ENCODE measurements around the gene ODC1. TPM values are rescaled to one million over a fixed set of nuclear protein-coding genes. Genes with fewer than 3 reads are reported as not detected.

ODC1 gene
- total RNA-seq, 1 experiment from 2014 or later, result 46.6 TPM

- TF ChIP-seq CTCF (IDR thresholded peaks at IDR 0.05) (no peak), ZNF671 (CRISPR knock-in tag; IDR thresholded peaks at IDR 0.05) (no peak), GTF2I (CRISPR knock-in tag; conservative IDR thresholded peaks at IDR 0.05) (no peak), ATF1 (CRISPR knock-in tag; IDR thresholded peaks at IDR 0.05) (no peak), OVOL2 (CRISPR knock-in tag; IDR thresholded peaks at IDR 0.05; ENCODE audit: borderline replicate concordance) (no peak), SMAD4 (CRISPR knock-in tag; IDR thresholded peaks at IDR 0.05) (no peak), NFATC4 (CRISPR knock-in tag; IDR thresholded peaks at IDR 0.05) (no peak), SOX15 (CRISPR knock-in tag; IDR thresholded peaks at IDR 0.05) (no peak), NFYB (CRISPR knock-in tag; conservative IDR thresholded peaks at IDR 0.05; ENCODE audit: low read depth) (no peak)
Observed at GRCh38 chr2:10495311-10495987, 47.3 kb upstream of the ODC1 start (continued).

GRCh38 chr2:10494351-10495066 lies 46.4 kb upstream of the ODC1 start:
- ChIA-PET POLR2A (no interaction called here), CTCF (interaction anchor here (2.2 kb wide), 1 partner anchor 23 kb away, joined by 5 read pairs; no protein-coding TSS in a partner anchor)
- Mint-ChIP-seq H3K27me3 (ENCODE audit: low read depth) (no peaks in the 10 kb centered on the region), H3K4me1 (peaks cover 6% of the 10 kb centered on the region), H3K4me3 (no peak overlapping the region), H3K9me3 (peaks cover 8% of the 10 kb centered on the region), H3K27ac (no peak overlapping the region), H3K36me3 (peaks cover 8% of the 10 kb centered on the region)
- no peak for ATAC-seq
- TF ChIP-seq, protein P1, sequence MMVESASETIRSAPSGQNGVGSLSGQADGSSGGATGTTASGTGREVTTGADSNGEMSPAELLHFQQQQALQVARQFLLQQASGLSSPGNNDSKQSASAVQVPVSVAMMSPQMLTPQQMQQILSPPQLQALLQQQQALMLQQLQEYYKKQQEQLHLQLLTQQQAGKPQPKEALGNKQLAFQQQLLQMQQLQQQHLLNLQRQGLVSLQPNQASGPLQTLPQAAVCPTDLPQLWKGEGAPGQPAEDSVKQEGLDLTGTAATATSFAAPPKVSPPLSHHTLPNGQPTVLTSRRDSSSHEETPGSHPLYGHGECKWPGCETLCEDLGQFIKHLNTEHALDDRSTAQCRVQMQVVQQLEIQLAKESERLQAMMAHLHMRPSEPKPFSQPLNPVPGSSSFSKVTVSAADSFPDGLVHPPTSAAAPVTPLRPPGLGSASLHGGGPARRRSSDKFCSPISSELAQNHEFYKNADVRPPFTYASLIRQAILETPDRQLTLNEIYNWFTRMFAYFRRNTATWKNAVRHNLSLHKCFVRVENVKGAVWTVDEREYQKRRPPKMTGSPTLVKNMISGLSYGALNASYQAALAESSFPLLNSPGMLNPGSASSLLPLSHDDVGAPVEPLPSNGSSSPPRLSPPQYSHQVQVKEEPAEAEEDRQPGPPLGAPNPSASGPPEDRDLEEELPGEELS (CRISPR knock-in tag; IDR thresholded peaks at IDR 0.05), result no peak
- TF ChIP-seq GRHL2 (CRISPR knock-in tag; IDR thresholded peaks at IDR 0.05; ENCODE audit: insufficient replicate concordance, severe bottlenecking) (no peak), SP1 (CRISPR knock-in tag; conservative IDR thresholded peaks at IDR 0.05) (no peak), USF2 (CRISPR knock-in tag; IDR thresholded peaks at IDR 0.05) (no peak), ZNF416 (CRISPR knock-in tag; IDR thresholded peaks at IDR 0.05) (no peak), NR1H2 (CRISPR knock-in tag; IDR thresholded peaks at IDR 0.05) (no peak), SMAD4 (CRISPR knock-in tag; IDR thresholded peaks at IDR 0.05) (no peak), ZNF532 (CRISPR knock-in tag; IDR thresholded peaks at IDR 0.05; ENCODE audit: borderline replicate concordance) (no peak), CREB1 (CRISPR knock-in tag; IDR thresholded peaks at IDR 0.05) (no peak), ZNF232 (CRISPR knock-in tag; IDR thresholded peaks at IDR 0.05) (no peak), ELF4 (CRISPR knock-in tag; IDR thresholded peaks at IDR 0.05; ENCODE audit: low read depth) (no peak), CDX4 (CRISPR knock-in tag; IDR thresholded peaks at IDR 0.05; ENCODE audit: borderline replicate concordance) (no peak), RORB (CRISPR knock-in tag; IDR thresholded peaks at IDR 0.05) (no peak)
- TF ChIP-seq, protein P2, sequence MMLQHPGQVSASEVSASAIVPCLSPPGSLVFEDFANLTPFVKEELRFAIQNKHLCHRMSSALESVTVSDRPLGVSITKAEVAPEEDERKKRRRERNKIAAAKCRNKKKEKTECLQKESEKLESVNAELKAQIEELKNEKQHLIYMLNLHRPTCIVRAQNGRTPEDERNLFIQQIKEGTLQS (CRISPR knock-in tag; conservative IDR thresholded peaks at IDR 0.05), result no peak
- no peak for DNase-seq (ENCODE audit: low spot score)
